ENCODE results near the gene CDC42BPA. TPM values are rescaled to one million over a fixed set of nuclear protein-coding genes. Genes with fewer than 3 reads are reported as not detected.

CDC42BPA gene
- total RNA-seq, 3 donors from 2014 or later = 39.8 to 54.7 (median 46.7) TPM

DNA sequence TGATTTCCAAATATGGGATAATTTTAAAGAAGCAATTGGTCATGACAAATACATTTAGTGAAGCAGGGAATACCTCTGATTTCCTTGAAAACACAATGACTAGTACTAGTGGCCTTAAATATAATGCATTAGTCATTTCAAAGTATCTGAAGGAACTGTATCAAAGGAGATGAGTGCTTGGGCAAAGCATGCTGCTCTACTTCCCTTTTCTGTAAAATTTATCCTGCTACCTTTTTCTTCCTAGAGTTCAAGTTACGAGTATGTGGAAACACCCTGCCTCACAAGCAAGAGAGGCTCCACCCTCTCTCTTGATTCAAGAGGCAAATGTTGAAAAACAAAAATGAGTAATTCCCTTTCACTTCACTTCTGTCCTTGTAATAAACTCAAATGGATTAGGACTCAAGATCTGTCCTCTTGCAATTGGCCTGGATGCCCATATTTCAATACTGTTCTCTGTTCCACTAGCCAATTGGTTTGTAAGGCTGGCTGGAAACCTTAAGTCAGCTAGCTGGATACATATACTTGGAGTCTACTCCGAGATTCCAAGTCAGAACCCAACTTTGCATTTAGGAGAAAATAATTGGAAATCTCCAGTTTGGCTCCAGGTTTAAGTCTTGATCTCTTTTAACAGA lies 92.5 kb downstream of the CDC42BPA start:
- no peaks in the 10 kb centered on the region for H3K27me3 ChIP-seq
- TF ChIP-seq POLR2A (IDR thresholded peaks at IDR 0.05) (no peak), POLR2AphosphoS5 (IDR thresholded peaks at IDR 0.05) (no peak)
- TF ChIP-seq, protein P1, sequence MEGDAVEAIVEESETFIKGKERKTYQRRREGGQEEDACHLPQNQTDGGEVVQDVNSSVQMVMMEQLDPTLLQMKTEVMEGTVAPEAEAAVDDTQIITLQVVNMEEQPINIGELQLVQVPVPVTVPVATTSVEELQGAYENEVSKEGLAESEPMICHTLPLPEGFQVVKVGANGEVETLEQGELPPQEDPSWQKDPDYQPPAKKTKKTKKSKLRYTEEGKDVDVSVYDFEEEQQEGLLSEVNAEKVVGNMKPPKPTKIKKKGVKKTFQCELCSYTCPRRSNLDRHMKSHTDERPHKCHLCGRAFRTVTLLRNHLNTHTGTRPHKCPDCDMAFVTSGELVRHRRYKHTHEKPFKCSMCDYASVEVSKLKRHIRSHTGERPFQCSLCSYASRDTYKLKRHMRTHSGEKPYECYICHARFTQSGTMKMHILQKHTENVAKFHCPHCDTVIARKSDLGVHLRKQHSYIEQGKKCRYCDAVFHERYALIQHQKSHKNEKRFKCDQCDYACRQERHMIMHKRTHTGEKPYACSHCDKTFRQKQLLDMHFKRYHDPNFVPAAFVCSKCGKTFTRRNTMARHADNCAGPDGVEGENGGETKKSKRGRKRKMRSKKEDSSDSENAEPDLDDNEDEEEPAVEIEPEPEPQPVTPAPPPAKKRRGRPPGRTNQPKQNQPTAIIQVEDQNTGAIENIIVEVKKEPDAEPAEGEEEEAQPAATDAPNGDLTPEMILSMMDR (IDR thresholded peaks at IDR 0.05) = no peak
- intact Hi-C loops (cut with DNase I; ENCODE audit: low total_unique reads) = no loop called here
- no peak for DNase-seq (ENCODE audit: low spot score in 2 of 2)
- H3K9me3 ChIP-seq = no peaks in the 10 kb centered on the region
- no peak overlapping the region for H3K4me3 ChIP-seq
- H3K36me3 ChIP-seq = no peaks in the 10 kb centered on the region
- no peaks in the 10 kb centered on the region for H3K4me1 ChIP-seq
- H3K27ac ChIP-seq = no peak overlapping the region

DNA sequence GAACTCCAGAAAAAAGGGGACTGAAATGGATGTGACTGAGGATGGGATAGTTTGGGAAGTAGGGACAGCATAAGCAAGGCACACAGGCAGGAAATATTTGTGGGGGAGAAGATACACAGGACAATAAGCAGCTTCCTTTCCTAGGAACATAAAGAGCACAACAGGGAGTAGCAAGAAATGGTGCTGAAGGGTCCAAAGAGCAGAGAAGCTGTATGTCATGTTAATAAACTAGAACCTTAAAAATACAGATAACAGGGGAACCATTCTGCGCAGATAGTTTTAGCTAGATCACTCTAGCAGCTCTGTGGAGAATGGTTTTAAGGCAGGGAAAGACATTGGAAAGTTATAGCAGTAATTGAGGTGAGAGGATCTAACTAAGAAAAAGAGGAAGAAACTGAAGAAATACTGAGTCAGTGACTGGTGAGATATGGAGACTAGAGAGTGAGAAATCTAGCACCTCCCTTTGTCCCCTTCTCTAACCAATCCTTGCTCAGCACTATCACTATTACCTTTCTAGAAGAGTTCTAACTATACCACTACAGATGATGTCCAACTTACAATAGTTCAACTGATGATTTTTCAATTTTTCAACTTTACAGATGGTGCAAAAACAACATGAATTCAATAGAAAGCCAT lies 95.0 kb downstream of the CDC42BPA start:
- H3K36me3 ChIP-seq = no peaks in the 10 kb centered on the region
- intact Hi-C loops (cut with DNase I; ENCODE audit: low total_unique reads) = no loop called here
- no peaks in the 10 kb centered on the region for H3K9me3 ChIP-seq
- H3K4me1 ChIP-seq = no peaks in the 10 kb centered on the region
- no peak overlapping the region for H3K27ac ChIP-seq
- H3K4me3 ChIP-seq = no peak overlapping the region
- TF ChIP-seq, protein P1 (IDR thresholded peaks at IDR 0.05) = no peak
- no peak for TF ChIP-seq POLR2AphosphoS5 (IDR thresholded peaks at IDR 0.05)
- TF ChIP-seq POLR2A (IDR thresholded peaks at IDR 0.05) = no peak
- DNase-seq (ENCODE audit: low spot score in 2 of 2) = no peak
- H3K27me3 ChIP-seq = no peaks in the 10 kb centered on the region

DNA sequence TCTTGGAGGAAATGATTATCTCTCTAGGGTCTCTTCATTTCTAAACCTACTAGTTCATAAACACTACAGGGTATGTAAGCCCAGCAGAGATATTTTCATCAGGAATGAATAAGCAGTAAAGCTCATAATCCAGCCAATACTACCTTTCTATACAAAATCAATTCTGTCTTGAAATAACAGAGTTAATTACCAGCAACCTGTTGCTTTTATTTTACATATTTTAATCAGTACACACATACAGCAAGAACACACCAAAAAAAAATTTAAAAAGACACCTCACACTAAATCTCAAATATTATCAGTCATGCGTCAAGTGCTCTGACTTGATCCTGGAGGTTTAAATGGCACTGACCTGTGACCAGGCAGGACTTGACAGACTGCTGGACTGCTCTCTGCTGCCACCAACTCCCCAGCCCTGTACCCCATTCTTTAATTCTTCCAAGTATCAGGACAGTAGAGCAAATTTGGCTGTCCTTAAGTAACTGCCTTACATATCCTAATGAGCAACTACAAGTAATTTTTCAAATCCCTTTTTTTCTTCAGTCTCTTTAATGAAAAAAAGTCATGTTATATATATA lies 98.5 kb downstream of the CDC42BPA start:
- no peaks in the 10 kb centered on the region for H3K36me3 ChIP-seq
- TF ChIP-seq POLR2AphosphoS5 (IDR thresholded peaks at IDR 0.05) = no peak
- TF ChIP-seq, protein P1 (IDR thresholded peaks at IDR 0.05) = no peak
- no peak for TF ChIP-seq POLR2A (IDR thresholded peaks at IDR 0.05)
- no peak for DNase-seq (ENCODE audit: low spot score in 2 of 2)
- intact Hi-C loops (cut with DNase I; ENCODE audit: low total_unique reads) = loop anchor here (10.0 kb wide), 1 partner anchor 275 kb away; no protein-coding TSS in a partner anchor
- H3K4me1 ChIP-seq = no peaks in the 10 kb centered on the region
- H3K27me3 ChIP-seq = no peaks in the 10 kb centered on the region
- H3K4me3 ChIP-seq = no peak overlapping the region
- no peaks in the 10 kb centered on the region for H3K9me3 ChIP-seq
- no peak overlapping the region for H3K27ac ChIP-seq

DNA sequence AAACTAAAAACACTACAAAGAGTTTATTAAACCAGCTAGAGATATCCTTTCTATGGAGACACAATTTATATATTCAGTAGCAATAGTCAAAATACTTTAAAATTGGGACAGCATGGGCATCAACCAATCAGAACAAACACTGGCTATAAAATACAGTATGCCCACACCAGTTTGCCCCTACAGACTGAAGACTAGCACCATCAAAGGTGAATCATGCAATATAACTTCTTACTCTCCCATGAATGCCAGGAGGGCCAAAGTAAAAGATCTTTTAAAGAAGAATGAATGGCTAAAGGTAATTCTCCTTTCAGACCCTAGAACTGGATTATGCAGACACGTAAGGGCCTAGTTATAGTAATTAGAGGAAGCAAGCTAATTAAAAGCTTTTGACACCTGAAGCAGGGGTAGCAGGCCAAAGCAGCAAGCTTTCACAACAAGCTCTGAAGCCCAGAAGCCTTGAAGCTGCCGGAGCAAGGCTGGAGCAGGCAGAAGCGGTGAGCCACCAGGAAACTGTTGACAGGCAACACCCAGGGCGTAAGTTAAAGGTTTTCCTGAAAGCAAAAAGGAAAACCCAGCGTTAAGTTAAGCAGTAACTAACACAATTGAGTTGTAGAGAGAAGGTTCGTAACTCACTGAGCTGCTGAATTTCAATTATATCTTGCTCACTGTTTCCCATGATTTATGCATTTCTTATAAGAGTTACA lies 99.3 kb downstream of the CDC42BPA start:
- intact Hi-C loops (cut with DNase I; ENCODE audit: low total_unique reads) = loop anchor here (10.0 kb wide), 1 partner anchor 276 kb away; no protein-coding TSS in a partner anchor
- no peak for DNase-seq (ENCODE audit: low spot score in 2 of 2)
- Histone ChIP-seq H3K27me3 (no peaks in the 10 kb centered on the region), H3K4me1 (no peaks in the 10 kb centered on the region), H3K27ac (no peak overlapping the region), H3K9me3 (no peaks in the 10 kb centered on the region), H3K4me3 (no peak overlapping the region), H3K36me3 (no peaks in the 10 kb centered on the region)
- TF ChIP-seq, protein P1 (IDR thresholded peaks at IDR 0.05) = no peak
- no peak for TF ChIP-seq POLR2AphosphoS5 (IDR thresholded peaks at IDR 0.05)
- no peak for TF ChIP-seq POLR2A (IDR thresholded peaks at IDR 0.05)
